GM18499 (cell line): ENCODE results near the gene COX6A1.

Experiments used
- ATAC-seq: cut with Tn5 transposase; IDR thresholded peaks from one replicate; pipeline ENCODE4 v1.9.1; 2021; ENCODE audit warnings: moderate number of reproducible peaks; ENCODE audit not compliant: insufficient read depth, unreplicated experiment

COX6A1 gene

GRCh38 chr12:120489018-120489417 is 51.1 kb downstream of the COX6A1 start:
- no peak for ATAC-seq

- no peak for ATAC-seq
These were observed 52.4 kb downstream of the COX6A1 start for GRCh38 chr12:120490325-120490724.
